ENCODE data around the gene CCSER1. TPM values are rescaled to one million over a fixed set of nuclear protein-coding genes. Genes with fewer than 3 reads are reported as not detected.

Gene CCSER1
- total and polyA plus RNA-seq, 2 donors (not counting 1 experiment from before 2014, with no cell fraction given) = 10.7 to 39.5 TPM

GRCh38 chr4:90486346-90486745 lies 359.2 kb downstream of the CCSER1 start:
- no peaks in the 10 kb centered on the region for H4K20me1 ChIP-seq (ENCODE audit: control insufficient read depth, insufficient read depth, low read length, poor library complexity, severe bottlenecking)
- no peak overlapping the region for H3K9ac ChIP-seq (ENCODE audit: low read length)
- no CpG with 5 or more reads among the region's 1 CpG for WGBS (ENCODE audit: insufficient coverage)
- no peaks in the 10 kb centered on the region for H3K27me3 ChIP-seq (replicated peaks in 1 of 4; ENCODE audit: control extremely low read depth in 1 of 4, control insufficient read depth in 3 of 4, insufficient read depth in 4 of 4, low read length in 3 of 4)
- H3K9me3 ChIP-seq (ENCODE audit: control extremely low read depth in 1 of 3, control insufficient read depth in 2 of 3, insufficient read depth in 1 of 3, low read length in 2 of 3) = peaks cover 0 to 8% (median 0%) of the 10 kb centered on the region in 3 donors
- POLR2A ChIA-PET = no interaction called here
- DNase-seq (no peak), ATAC-seq (ENCODE audit: low read depth) (no peak)
- TF ChIP-seq CTCF (IDR thresholded peaks at IDR 0.05) (no peak), EZH2 (IDR thresholded peaks at IDR 0.05; ENCODE audit: borderline replicate concordance, insufficient read depth, low read depth, low read length, poor library complexity, severe bottlenecking) (no peak)
- CTCF ChIA-PET = no interaction called here
- no peaks in the 10 kb centered on the region for H3K4me1 ChIP-seq (ENCODE audit: control insufficient read depth in 2 of 2, insufficient read depth in 2 of 2, low read length in 2 of 2)
- H3K9me3 Mint-ChIP-seq (ENCODE audit: insufficient read depth) = peaks cover 6% of the 10 kb centered on the region
- no peaks in the 10 kb centered on the region for H3K36me3 ChIP-seq (replicated peaks in 1 of 2; ENCODE audit: control extremely low read depth in 1 of 2, control insufficient read depth in 1 of 2, extremely low read depth in 1 of 2, insufficient read depth in 2 of 2, low read length in 1 of 2)
- no peak overlapping the region for H3K27ac ChIP-seq (ENCODE audit: low read length in 2 of 2)
- H2AFZ ChIP-seq (ENCODE audit: insufficient read depth, low read depth, low read length, poor library complexity, severe bottlenecking) = no peak overlapping the region
- H3K79me2 ChIP-seq (ENCODE audit: control insufficient read depth, insufficient read depth, low read length) = no peaks in the 10 kb centered on the region
- no peak overlapping the region for H3K4me3 ChIP-seq (ENCODE audit: control extremely low read depth in 1 of 5, extremely low read depth in 1 of 5, insufficient read depth in 1 of 5, low read depth in 2 of 5, low read length in 4 of 5)
- H3K27me3 Mint-ChIP-seq = no peaks in the 10 kb centered on the region
- H3K27ac Mint-ChIP-seq = no peak overlapping the region
- intact Hi-C loops (cut with micrococcal nuclease) = no loop called here
- no peak overlapping the region for H3K4me2 ChIP-seq (replicated peaks; ENCODE audit: low read depth, low read length, poor library complexity, severe bottlenecking)
- peaks cover 3% of the 10 kb centered on the region for H3K4me1 Mint-ChIP-seq
- H3K4me3 Mint-ChIP-seq = no peak overlapping the region

- no peak overlapping the region for H3K4me2 ChIP-seq (replicated peaks; ENCODE audit: low read depth, low read length, poor library complexity, severe bottlenecking)
- H4K20me1 ChIP-seq (ENCODE audit: control insufficient read depth, insufficient read depth, low read length, poor library complexity, severe bottlenecking) = no peaks in the 10 kb centered on the region
- no peak for DNase-seq
- Mint-ChIP-seq H3K9me3 (ENCODE audit: insufficient read depth) (peaks cover 4% of the 10 kb centered on the region), H3K4me3 (no peak overlapping the region), H3K27ac (no peak overlapping the region), H3K27me3 (no peaks in the 10 kb centered on the region), H3K4me1 (no peaks in the 10 kb centered on the region)
- H3K27me3 ChIP-seq (replicated peaks in 1 of 4; ENCODE audit: control extremely low read depth in 1 of 4, control insufficient read depth in 3 of 4, insufficient read depth in 4 of 4, low read length in 3 of 4) = no peaks in the 10 kb centered on the region
- H3K9me3 ChIP-seq (ENCODE audit: control extremely low read depth in 1 of 3, control insufficient read depth in 2 of 3, insufficient read depth in 1 of 3, low read length in 2 of 3) = no peaks in the 10 kb centered on the region
- H3K79me2 ChIP-seq (ENCODE audit: control insufficient read depth, insufficient read depth, low read length) = no peaks in the 10 kb centered on the region
- H3K27ac ChIP-seq (ENCODE audit: low read length in 2 of 2) = no peak overlapping the region
- no peak overlapping the region for H3K4me3 ChIP-seq (ENCODE audit: control extremely low read depth in 1 of 5, extremely low read depth in 1 of 5, insufficient read depth in 1 of 5, low read depth in 2 of 5, low read length in 4 of 5)
- H3K9ac ChIP-seq (ENCODE audit: low read length) = no peak overlapping the region
- TF ChIP-seq EZH2 (IDR thresholded peaks at IDR 0.05; ENCODE audit: borderline replicate concordance, insufficient read depth, low read depth, low read length, poor library complexity, severe bottlenecking) (no peak), CTCF (IDR thresholded peaks at IDR 0.05) (no peak)
- H3K4me1 ChIP-seq (ENCODE audit: control insufficient read depth in 2 of 2, insufficient read depth in 2 of 2, low read length in 2 of 2) = no peaks in the 10 kb centered on the region
- intact Hi-C loops (cut with micrococcal nuclease) = no loop called here
- CTCF ChIA-PET = no interaction called here
- H3K36me3 ChIP-seq (replicated peaks in 1 of 2; ENCODE audit: control extremely low read depth in 1 of 2, control insufficient read depth in 1 of 2, extremely low read depth in 1 of 2, insufficient read depth in 2 of 2, low read length in 1 of 2) = no peaks in the 10 kb centered on the region
- no peak overlapping the region for H2AFZ ChIP-seq (ENCODE audit: insufficient read depth, low read depth, low read length, poor library complexity, severe bottlenecking)
- ATAC-seq (ENCODE audit: low read depth) = no peak
- POLR2A ChIA-PET = no interaction called here
- WGBS (ENCODE audit: insufficient coverage) = no CpG with 5 or more reads among the region's 1 CpG
These were observed 368.0 kb downstream of the CCSER1 start for GRCh38 chr4:90495211-90495610.

All from B cell (primary cell).